ENCODE measurements around the gene TPCN1. TPM values are rescaled to one million over a fixed set of nuclear protein-coding genes. Genes with fewer than 3 reads are reported as not detected.

TPCN1 gene
- total and polyA plus RNA-seq, 2 experiments from 2014 or later, result 16.9 to 32.1 TPM

DNA sequence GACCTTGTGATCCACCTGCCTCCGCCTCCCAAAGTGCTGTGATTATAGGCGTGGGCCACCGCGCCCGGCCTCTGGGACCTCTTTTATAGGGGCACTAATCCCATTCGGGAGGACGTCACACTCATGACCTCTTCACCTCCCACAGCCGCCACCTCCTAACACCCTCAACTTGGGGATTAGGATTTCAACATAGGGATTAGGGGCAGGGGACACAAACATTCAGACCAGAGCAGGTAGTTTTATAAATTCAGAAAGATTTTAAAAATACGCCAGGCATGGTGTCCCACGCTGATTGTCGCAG is 49.4 kb downstream of the TPCN1 start:
- Histone ChIP-seq H3K4me3 (no peak overlapping the region), H3K9me2 (replicated peaks; ENCODE audit: insufficient read depth) (no peaks in the 10 kb centered on the region), H3K79me2 (no peaks in the 10 kb centered on the region), H4K20me1 (ENCODE audit: insufficient read depth, poor library complexity, severe bottlenecking) (no peaks in the 10 kb centered on the region), H3K36me3 (replicated peaks; ENCODE audit: insufficient read depth, low read depth) (no peaks in the 10 kb centered on the region), H3K27ac (no peak overlapping the region), H2AFZ (no peak overlapping the region), H3K27me3 (no peaks in the 10 kb centered on the region), H3K4me1 (ENCODE audit: insufficient read depth) (peaks cover 14% of the 10 kb centered on the region), H3K9me3 (ENCODE audit: low read depth) (no peaks in the 10 kb centered on the region), H3K4me2 (no peak overlapping the region)
- TF ChIP-seq EZH2 (IDR thresholded peaks at IDR 0.05; ENCODE audit: borderline replicate concordance) (no peak), EZH2phosphoT487 (IDR thresholded peaks at IDR 0.05; ENCODE audit: low read depth, severe bottlenecking, unreplicated experiment) (no peak)
- TF ChIP-seq, protein P1, sequence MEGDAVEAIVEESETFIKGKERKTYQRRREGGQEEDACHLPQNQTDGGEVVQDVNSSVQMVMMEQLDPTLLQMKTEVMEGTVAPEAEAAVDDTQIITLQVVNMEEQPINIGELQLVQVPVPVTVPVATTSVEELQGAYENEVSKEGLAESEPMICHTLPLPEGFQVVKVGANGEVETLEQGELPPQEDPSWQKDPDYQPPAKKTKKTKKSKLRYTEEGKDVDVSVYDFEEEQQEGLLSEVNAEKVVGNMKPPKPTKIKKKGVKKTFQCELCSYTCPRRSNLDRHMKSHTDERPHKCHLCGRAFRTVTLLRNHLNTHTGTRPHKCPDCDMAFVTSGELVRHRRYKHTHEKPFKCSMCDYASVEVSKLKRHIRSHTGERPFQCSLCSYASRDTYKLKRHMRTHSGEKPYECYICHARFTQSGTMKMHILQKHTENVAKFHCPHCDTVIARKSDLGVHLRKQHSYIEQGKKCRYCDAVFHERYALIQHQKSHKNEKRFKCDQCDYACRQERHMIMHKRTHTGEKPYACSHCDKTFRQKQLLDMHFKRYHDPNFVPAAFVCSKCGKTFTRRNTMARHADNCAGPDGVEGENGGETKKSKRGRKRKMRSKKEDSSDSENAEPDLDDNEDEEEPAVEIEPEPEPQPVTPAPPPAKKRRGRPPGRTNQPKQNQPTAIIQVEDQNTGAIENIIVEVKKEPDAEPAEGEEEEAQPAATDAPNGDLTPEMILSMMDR (IDR thresholded peaks at IDR 0.05; ENCODE audit: poor library complexity), result no peak
- WGBS (ENCODE audit: low lambda C conversion rate, missing lambda C conversion rate), result 89% methylated on average over 11 of the region's 11 CpGs
- no peak for DNase-seq (ENCODE audit: low spot score)

DNA sequence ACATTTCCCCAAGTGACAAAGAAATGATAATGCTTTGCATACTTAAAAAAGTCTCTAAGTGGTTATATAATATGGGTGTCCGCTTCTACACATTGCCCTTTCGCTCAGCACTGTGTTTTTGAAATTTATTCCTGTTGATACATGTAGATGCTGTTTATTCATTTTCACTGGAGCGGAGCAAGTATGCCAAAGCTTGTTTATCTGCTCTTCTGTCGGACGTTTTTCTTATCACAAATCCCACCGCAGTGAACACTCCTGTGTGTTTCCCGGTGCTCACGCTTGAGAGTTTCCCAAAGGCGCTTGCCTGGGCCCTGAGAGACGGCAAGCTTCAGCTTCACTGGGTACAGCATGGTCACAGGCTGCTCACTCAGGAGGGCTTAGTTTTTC is 50.2 kb downstream of the TPCN1 start:
- H3K36me3 ChIP-seq (replicated peaks; ENCODE audit: insufficient read depth, low read depth), result no peaks in the 10 kb centered on the region
- no peak overlapping the region for H3K4me3 ChIP-seq
- H3K4me2 ChIP-seq, result peak overlapping the region; percentile 57
- TF ChIP-seq, protein P1 (IDR thresholded peaks at IDR 0.05; ENCODE audit: poor library complexity), result no peak
- no peak for TF ChIP-seq EZH2phosphoT487 (IDR thresholded peaks at IDR 0.05; ENCODE audit: low read depth, severe bottlenecking, unreplicated experiment)
- TF ChIP-seq EZH2 (IDR thresholded peaks at IDR 0.05; ENCODE audit: borderline replicate concordance), result no peak
- H3K27ac ChIP-seq, result peak overlapping the region; percentile 87
- no peaks in the 10 kb centered on the region for H3K79me2 ChIP-seq
- no peaks in the 10 kb centered on the region for H3K27me3 ChIP-seq
- H3K9me3 ChIP-seq (ENCODE audit: low read depth), result no peaks in the 10 kb centered on the region
- no peak for DNase-seq (ENCODE audit: low spot score)
- H3K9me2 ChIP-seq (replicated peaks; ENCODE audit: insufficient read depth), result no peaks in the 10 kb centered on the region
- peak overlapping the region; percentile 34 for H2AFZ ChIP-seq
- H3K4me1 ChIP-seq (ENCODE audit: insufficient read depth), result peaks cover 14% of the 10 kb centered on the region
- WGBS (ENCODE audit: low lambda C conversion rate, missing lambda C conversion rate), result 62% methylated on average over 10 of the region's 10 CpGs
- H4K20me1 ChIP-seq (ENCODE audit: insufficient read depth, poor library complexity, severe bottlenecking), result no peaks in the 10 kb centered on the region

DNA sequence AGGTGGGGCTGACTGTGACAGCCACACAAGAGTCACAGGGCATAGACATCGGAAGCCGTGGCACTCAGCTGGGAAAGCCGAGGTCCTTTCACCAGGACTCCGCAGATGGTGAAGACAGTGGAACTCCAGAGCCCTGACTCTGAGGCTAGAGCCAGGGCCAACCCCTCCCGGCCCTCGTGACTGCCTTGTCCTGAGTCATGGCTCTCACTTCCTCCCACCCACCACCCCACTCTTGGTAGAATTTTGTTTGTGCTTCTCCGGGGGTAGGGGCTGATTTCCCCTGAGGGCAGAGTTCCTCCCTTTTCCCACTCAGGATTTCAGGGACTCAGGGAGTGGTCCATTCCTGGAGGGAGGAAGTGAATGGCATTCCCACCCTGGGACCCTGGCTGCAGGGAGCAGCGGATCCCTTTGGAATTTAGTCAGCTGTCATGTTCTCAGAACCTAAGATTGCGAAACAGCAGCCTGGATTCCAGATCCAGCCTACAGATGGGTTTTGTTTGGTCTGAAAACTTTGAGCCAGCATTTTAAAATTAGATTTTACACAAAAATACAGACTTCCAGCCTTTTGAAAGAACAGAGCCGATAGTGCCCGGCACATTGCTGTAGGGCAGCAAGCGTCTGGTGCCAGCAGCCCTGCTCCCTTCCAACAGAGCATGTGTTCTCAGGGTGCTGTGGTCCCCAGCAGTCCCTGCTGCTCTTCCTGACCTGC is 50.7 kb downstream of the TPCN1 start:
- H3K4me2 ChIP-seq, result peak overlapping the region; percentile 57
- peak overlapping the region; percentile 34 for H2AFZ ChIP-seq

More for the DNA sequence above, 50.7 kb downstream of the TPCN1 start:
- 66% methylated on average over 12 of the region's 12 CpGs for WGBS (ENCODE audit: low lambda C conversion rate, missing lambda C conversion rate)
- H3K4me1 ChIP-seq (ENCODE audit: insufficient read depth), result peaks cover 14% of the 10 kb centered on the region
- no peaks in the 10 kb centered on the region for H4K20me1 ChIP-seq (ENCODE audit: insufficient read depth, poor library complexity, severe bottlenecking)
- peak; percentile 69 for DNase-seq (ENCODE audit: low spot score)
- TF ChIP-seq, protein P1 (IDR thresholded peaks at IDR 0.05; ENCODE audit: poor library complexity), result no peak
- TF ChIP-seq EZH2phosphoT487 (IDR thresholded peaks at IDR 0.05; ENCODE audit: low read depth, severe bottlenecking, unreplicated experiment) (no peak), EZH2 (IDR thresholded peaks at IDR 0.05; ENCODE audit: borderline replicate concordance) (no peak)
- H3K4me3 ChIP-seq, result no peak overlapping the region
- no peaks in the 10 kb centered on the region for H3K79me2 ChIP-seq
- no peaks in the 10 kb centered on the region for H3K27me3 ChIP-seq
- no peaks in the 10 kb centered on the region for H3K9me3 ChIP-seq (ENCODE audit: low read depth)
- peak overlapping the region; percentile 87 for H3K27ac ChIP-seq
- H3K36me3 ChIP-seq (replicated peaks; ENCODE audit: insufficient read depth, low read depth), result no peaks in the 10 kb centered on the region
- no peaks in the 10 kb centered on the region for H3K9me2 ChIP-seq (replicated peaks; ENCODE audit: insufficient read depth)

Data from hepatocyte (in vitro differentiated cells).